ENCODE data around the gene NCOA7. TPM values are rescaled to one million over a fixed set of nuclear protein-coding genes. Genes with fewer than 3 reads are reported as not detected.
A peak's percentile ranks its signal among the peaks of the same experiment; 100 is the strongest.
"Not testable (repeated sequence)": the region's sequence is repeated elsewhere in the genome, so short reads cannot be mapped to it uniquely, and the experiment has no call there.

The NCOA7 gene
- total RNA-seq, 2 experiments from 2014 or later: 42.3 to 43.4 TPM

DNA sequence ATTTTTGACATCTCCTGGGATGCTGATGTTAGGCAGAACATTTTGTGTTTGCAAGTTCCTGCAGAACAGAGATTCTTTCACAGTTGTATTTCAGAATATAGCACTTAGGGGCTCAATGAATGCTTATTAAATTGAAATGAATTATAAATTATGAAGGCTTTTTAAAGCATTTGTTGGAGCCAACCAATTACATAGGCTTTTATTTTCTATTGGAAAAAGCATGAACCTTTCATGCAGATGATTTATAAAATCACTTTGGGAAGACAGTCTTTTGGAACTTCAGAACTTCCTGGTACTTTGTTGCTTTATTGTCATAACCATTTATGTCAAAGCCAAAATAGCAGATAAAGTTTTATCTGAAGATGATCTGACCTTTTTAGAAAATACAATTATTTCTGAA lies 96.6 kb downstream of the NCOA7 start:
- POLR2A ChIA-PET: no interaction called here
- no peaks in the 10 kb centered on the region for H3K4me1 Mint-ChIP-seq (ENCODE audit: low read depth)
- no peaks in the 10 kb centered on the region for H3K9me3 Mint-ChIP-seq
- peaks cover 27% of the 10 kb centered on the region for H3K36me3 Mint-ChIP-seq
- H3K4me3 Mint-ChIP-seq: no peak overlapping the region
- intact Hi-C loops (cut with micrococcal nuclease): no loop called here
- H3K27ac Mint-ChIP-seq: no peak overlapping the region
- CTCF ChIA-PET: interaction anchor here (1.1 to 3.3 kb wide), 2 partner anchors 69 to 84 kb away, joined by 3 to 29 read pairs; partner anchors contain the start of gene HINT3
- H3K27me3 Mint-ChIP-seq: no peaks in the 10 kb centered on the region
- no peak for DNase-seq

DNA sequence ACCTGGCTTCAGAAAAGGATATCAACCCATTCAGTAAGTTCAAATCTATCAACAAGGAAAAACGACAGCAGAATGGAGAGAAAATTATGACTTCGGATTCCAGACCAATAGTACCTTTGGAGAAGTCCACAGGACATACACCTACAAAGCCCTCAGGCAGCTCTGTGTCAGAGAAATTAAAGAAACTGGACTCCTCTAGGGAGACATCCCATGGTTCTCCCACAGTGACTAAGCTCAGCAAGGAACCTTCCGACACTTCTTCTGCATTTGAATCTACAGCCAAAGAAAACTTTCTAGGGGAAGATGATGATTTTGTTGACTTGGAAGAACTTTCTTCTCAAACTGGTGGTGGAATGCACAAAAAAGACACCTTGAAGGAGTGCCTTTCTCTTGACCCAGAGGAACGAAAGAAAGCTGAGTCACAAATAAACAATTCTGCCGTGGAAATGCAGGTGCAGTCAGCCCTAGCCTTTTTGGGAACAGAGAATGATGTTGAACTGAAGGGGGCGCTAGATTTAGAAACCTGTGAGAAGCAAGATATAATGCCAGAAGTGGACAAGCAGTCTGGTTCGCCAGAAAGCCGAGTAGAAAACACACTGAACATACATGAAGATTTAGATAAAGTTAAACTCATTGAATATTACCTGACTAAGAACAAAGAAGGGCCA lies 98.4 kb downstream of the NCOA7 start:
- Mint-ChIP-seq H3K36me3 (peaks cover 19% of the 10 kb centered on the region), H3K4me3 (no peak overlapping the region), H3K9me3 (no peaks in the 10 kb centered on the region), H3K27ac (no peak overlapping the region), H3K27me3 (no peaks in the 10 kb centered on the region), H3K4me1 (ENCODE audit: low read depth) (no peaks in the 10 kb centered on the region)
- intact Hi-C loops (cut with micrococcal nuclease): loop anchor here (1.0 to 2.0 kb wide), 2 partner anchors 30 to 67 kb away; partner anchors contain the start of gene HINT3
- CTCF ChIA-PET: interaction anchor here (0.7 to 3.6 kb wide), 13 partner anchors 11 to 99 kb away, joined by 3 to 29 read pairs (median 4); partner anchors contain the start of genes HINT3 and NCOA7
- DNase-seq: peak; percentile 26
- POLR2A ChIA-PET: interaction anchor here (0.9 kb wide), 1 partner anchor 67 kb away, joined by 3 read pairs; no protein-coding TSS in a partner anchor

DNA sequence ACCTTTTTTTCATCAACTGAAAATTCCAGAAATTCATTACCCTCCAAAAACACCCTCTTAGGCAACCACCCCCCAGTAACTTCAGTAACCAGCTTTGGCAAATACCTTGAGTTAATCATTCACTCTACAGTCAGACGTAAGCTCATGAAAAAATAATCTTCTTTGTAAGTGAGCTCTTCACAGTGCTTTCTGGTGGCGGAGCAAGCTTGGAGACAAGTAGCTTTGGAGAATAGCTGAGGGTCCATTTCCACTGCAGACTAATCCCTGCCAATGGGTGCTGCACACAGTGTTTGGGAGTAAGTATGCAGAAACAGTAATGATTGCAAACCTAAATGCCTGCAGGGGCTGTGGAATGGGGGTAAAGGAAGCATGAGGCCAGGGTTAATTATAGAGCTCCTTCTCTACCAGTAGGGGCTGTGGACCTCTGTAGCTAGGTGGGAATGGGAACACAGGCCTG lies 109.0 kb downstream of the NCOA7 start:
- Mint-ChIP-seq H3K4me1 (ENCODE audit: low read depth) (peaks cover 11% of the 10 kb centered on the region), H3K27ac (no peak overlapping the region), H3K27me3 (no peaks in the 10 kb centered on the region), H3K9me3 (no peaks in the 10 kb centered on the region), H3K4me3 (no peak overlapping the region), H3K36me3 (peaks cover 7% of the 10 kb centered on the region)
- POLR2A ChIA-PET: no interaction called here
- CTCF ChIA-PET: interaction anchor here (0.9 to 3.4 kb wide), 3 partner anchors 10 to 109 kb away, joined by 5 to 25 read pairs (median 6); partner anchors contain the start of genes HINT3 and NCOA7
- DNase-seq: no peak
- intact Hi-C loops (cut with micrococcal nuclease): no loop called here

DNA sequence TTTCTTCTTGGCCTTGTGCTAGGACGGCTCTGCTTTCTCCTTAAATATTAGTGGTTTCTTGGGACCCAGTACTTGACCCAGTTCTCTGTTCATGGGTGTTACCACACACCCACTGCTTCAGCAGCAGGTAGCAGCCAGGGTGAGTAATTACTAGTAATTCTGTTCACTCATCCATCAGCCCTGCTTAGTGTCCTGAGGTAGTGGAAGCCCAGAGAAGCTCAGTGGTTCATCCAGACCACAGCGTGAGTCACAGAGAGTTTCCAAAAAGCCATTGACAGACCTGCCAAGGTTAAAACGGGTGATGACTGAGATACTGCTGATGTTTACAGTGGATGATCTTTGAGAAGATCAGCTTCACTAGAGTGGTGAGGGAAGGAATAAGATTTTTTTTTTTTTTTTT lies 114.1 kb downstream of the NCOA7 start:
- POLR2A ChIA-PET: interaction anchor here (0.7 to 1.3 kb wide), 7 partner anchors 13 to 1994 kb away, joined by 3 to 12 read pairs (median 5); partner anchors contain the start of genes HINT3 and NCOA7

DNA sequence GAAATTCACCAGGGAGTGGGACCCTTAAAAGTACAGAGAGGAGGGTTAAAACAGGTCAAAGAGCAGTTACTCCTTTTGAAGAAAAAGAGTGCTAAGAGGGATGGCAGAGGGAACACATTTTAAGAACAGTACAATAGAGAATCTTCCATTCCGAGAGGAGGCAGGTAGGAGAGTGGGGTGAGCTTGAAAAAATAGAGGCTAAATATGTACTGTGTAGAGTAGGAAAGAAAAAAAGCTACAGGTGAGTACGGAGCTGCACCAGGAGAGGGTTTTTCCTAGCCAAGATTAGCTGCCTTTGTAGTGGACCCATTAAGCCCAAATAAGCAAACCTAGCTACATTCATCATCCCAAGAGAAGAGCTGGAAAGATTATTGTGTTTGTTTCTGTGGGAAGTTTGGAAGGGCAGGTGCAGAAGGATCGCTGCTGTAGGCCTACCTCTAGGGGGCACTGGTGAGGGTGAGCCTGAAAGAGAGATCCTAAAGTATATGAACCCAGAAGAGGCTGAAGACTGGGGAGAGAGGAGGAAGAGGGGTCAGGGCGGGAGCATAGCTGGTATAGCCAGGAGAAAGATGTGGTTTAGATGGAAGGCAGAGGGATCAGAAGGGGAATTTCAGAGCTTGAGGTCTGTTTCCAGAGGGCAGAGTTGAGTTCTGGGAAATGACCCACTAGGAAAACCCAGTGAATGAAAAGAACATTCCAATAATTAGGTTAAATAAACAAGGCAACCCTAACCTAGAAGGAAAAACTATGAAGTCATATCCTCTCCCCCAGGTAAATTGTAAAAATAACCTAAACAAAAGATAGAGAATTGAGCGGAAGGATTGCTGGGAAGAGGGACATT lies 115.6 kb downstream of the NCOA7 start:
- H3K36me3 Mint-ChIP-seq: peaks cover 29% of the 10 kb centered on the region

More for the DNA sequence above, 114.1 kb downstream of the NCOA7 start:
- H3K27ac Mint-ChIP-seq: peak overlapping the region; percentile 39
- H3K9me3 Mint-ChIP-seq: no peaks in the 10 kb centered on the region
- peak; percentile 84 for DNase-seq
- H3K4me3 Mint-ChIP-seq: no peak overlapping the region
- no peaks in the 10 kb centered on the region for H3K27me3 Mint-ChIP-seq
- peaks cover 35% of the 10 kb centered on the region for H3K4me1 Mint-ChIP-seq (ENCODE audit: low read depth)
- intact Hi-C loops (cut with micrococcal nuclease): loop anchor here (1.0 to 2.0 kb wide), 5 partner anchors 14 to 124 kb away; partner anchors contain the start of gene HINT3
- peaks cover 21% of the 10 kb centered on the region for H3K36me3 Mint-ChIP-seq
- CTCF ChIA-PET: interaction anchor here (0.7 to 6.2 kb wide), 8 partner anchors 12 to 114 kb away, joined by 3 to 69 read pairs (median 4); partner anchors contain the start of genes HINT3 and NCOA7

DNA sequence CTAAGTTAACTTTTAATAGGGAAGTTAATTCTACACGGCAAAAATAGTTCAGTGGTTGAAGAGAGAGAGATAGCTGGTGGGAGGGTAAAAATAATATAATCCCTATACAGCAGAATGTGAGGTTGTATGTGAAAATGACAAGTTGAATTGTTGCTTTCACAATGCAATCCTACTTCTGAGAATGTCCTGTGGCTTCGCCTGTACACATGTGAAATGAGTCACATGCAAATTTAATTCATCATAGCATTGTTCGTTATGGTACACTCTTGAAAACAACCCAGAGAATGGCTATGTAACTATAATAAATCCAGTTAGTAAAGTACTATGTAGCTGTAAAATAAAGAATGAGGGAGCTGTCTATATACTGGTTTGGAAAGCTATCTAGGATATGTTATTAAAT lies 119.8 kb downstream of the NCOA7 start:
- DNase-seq: peak; percentile 37

More for the DNA sequence above, 115.6 kb downstream of the NCOA7 start:
- Mint-ChIP-seq H3K9me3 (no peaks in the 10 kb centered on the region), H3K27ac (peak overlapping the region; percentile 26), H3K27me3 (no peaks in the 10 kb centered on the region), H3K4me3 (no peak overlapping the region), H3K4me1 (ENCODE audit: low read depth) (peaks cover 47% of the 10 kb centered on the region)
- DNase-seq: peak; percentile 63
- POLR2A ChIA-PET: interaction anchor here (0.9 kb wide), 1 partner anchor 9 kb away, joined by 3 read pairs; no protein-coding TSS in a partner anchor
- intact Hi-C loops (cut with micrococcal nuclease): no loop called here
- CTCF ChIA-PET: interaction anchor here (0.6 to 6.2 kb wide), 24 partner anchors 9 to 1386 kb away, joined by 3 to 69 read pairs (median 4); partner anchors contain the start of genes HINT3, NCOA7 and TRMT11

DNA sequence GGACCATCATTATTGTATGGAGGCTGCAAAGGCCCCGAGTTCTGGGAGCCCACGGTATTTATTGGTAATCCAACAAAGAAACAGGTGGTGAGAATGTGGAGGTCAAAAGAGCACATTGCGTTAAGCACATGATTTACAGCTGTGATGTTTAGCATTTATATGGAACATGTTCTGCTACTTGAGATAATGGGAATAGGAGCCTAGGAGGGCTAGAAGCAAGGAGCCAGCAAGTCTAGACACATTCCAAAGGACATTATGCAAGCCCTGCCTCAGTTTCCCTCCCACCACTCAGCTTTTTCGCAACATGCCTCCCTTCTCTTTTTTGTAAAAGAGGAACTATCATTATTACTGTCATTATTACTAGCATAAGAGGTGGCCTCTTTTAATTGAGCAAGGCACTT lies 120.3 kb downstream of the NCOA7 start:
- H3K4me3 Mint-ChIP-seq; H3K9me3 Mint-ChIP-seq; H3K27me3 Mint-ChIP-seq; intact Hi-C loops (cut with micrococcal nuclease); DNase-seq: not testable (repeated sequence)
- Mint-ChIP-seq H3K36me3 (peaks cover 40% of the 10 kb centered on the region), H3K4me1 (ENCODE audit: low read depth) (peaks cover 31% of the 10 kb centered on the region), H3K27ac (peak overlapping the region; percentile 47)
- CTCF ChIA-PET: interaction anchor here (0.7 to 2.1 kb wide), 4 partner anchors 42 to 121 kb away, joined by 3 to 8 read pairs (median 4); partner anchors contain the start of gene NCOA7
- POLR2A ChIA-PET: interaction anchor here (1.3 to 1.7 kb wide), 2 partner anchors 8 to 45 kb away, joined by 5 to 16 read pairs; partner anchors contain the start of gene HINT3

More for the DNA sequence above, 119.8 kb downstream of the NCOA7 start:
- ChIA-PET POLR2A (interaction anchor here (1.3 to 1.7 kb wide), 2 partner anchors 9 to 46 kb away, joined by 5 to 16 read pairs; partner anchors contain the start of gene HINT3), CTCF (interaction anchor here (0.7 to 2.1 kb wide), 4 partner anchors 43 to 120 kb away, joined by 3 to 8 read pairs (median 4); partner anchors contain the start of gene NCOA7)
- H3K36me3 Mint-ChIP-seq: peaks cover 37% of the 10 kb centered on the region
- H3K4me1 Mint-ChIP-seq (ENCODE audit: low read depth): peaks cover 31% of the 10 kb centered on the region
- intact Hi-C loops (cut with micrococcal nuclease): loop anchor here (1.0 kb wide), 2 partner anchors 9 to 103 kb away; no protein-coding TSS in a partner anchor
- H3K27me3 Mint-ChIP-seq: no peaks in the 10 kb centered on the region
- peak overlapping the region; percentile 47 for H3K27ac Mint-ChIP-seq
- H3K9me3 Mint-ChIP-seq: no peaks in the 10 kb centered on the region
- H3K4me3 Mint-ChIP-seq: no peak overlapping the region

DNA sequence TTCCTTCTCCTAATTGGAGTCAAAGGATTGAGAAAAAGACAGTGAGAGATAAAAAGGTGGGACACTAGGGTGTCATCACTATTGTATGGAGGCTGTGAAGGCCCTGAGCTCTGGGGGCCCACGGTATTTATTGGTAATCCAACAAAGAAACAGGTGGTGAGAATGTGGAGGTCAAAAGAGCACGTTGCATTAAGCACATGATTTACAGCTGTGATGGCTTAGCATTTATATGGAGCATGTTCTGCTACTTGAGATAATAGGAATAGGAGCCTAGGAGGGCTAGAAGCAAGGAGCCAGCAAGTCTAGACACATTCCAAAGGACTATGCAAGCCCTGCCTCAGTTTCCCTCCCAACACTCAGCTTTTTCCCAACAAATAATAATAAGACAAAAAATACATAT lies 121.7 kb downstream of the NCOA7 start:
- H3K4me3 Mint-ChIP-seq; H3K27me3 Mint-ChIP-seq; DNase-seq; H3K9me3 Mint-ChIP-seq; intact Hi-C loops (cut with micrococcal nuclease); POLR2A ChIA-PET; H3K27ac Mint-ChIP-seq: not testable (repeated sequence)
- peaks cover 28% of the 10 kb centered on the region for H3K4me1 Mint-ChIP-seq (ENCODE audit: low read depth)
- peaks cover 45% of the 10 kb centered on the region for H3K36me3 Mint-ChIP-seq
- CTCF ChIA-PET: interaction anchor here (1.1 kb wide), 1 partner anchor 44 kb away, joined by 7 read pairs; the partner anchor contains the start of gene HINT3

DNA sequence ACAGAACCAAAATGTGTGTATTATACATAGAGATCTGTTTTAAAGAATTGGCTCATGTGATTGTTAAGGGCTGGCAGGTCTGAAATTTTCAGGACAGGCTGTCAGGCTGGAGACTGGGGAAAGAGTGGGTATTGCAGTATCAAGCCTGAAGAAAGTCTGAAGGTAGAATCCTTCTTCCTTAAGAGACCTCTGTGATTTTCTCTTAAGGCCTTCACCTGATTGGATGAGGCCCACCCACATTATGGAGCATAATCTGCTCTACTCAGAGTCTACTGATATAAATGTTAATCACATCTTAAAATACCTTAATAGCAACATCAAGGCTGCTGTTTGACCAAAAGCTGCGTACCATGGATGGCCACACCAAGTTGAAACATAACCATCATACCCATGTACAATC lies 122.4 kb downstream of the NCOA7 start:
- H3K9me3 Mint-ChIP-seq: no peaks in the 10 kb centered on the region
- intact Hi-C loops (cut with micrococcal nuclease): no loop called here
- H3K4me3 Mint-ChIP-seq: no peak overlapping the region
- H3K4me1 Mint-ChIP-seq (ENCODE audit: low read depth): peaks cover 36% of the 10 kb centered on the region
- DNase-seq: no peak
- H3K36me3 Mint-ChIP-seq: peaks cover 47% of the 10 kb centered on the region
- ChIA-PET POLR2A (no interaction called here), CTCF (interaction anchor here (7.6 kb wide), 1 partner anchor 7 kb away, joined by 69 read pairs; no protein-coding TSS in a partner anchor)
- no peak overlapping the region for H3K27ac Mint-ChIP-seq
- H3K27me3 Mint-ChIP-seq: no peaks in the 10 kb centered on the region

DNA sequence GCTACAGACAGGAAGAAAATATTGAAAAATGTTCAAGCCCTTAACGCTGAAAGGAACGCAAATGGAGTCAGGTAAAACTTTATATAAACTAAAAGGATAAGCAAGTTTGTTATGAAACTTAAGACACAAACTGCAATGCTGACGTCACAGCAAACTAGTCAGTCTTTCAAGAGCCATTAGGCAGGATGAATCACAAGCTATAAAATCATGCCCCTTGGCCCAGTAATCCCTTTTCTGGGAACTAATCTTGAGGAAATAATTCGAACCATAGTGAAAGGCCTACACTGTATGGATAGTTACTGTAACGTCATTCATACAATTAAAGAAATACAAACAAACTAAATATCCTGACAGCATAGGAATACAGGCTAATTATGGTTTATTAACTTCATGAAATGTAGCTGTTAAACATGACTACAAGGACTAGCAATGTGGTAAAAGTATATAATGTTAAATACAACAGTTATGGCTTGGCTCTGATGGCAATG lies 123.1 kb downstream of the NCOA7 start:
- peaks cover 43% of the 10 kb centered on the region for H3K4me1 Mint-ChIP-seq (ENCODE audit: low read depth)
- H3K4me3 Mint-ChIP-seq: no peak overlapping the region
- H3K27ac Mint-ChIP-seq: no peak overlapping the region
- DNase-seq: no peak
- intact Hi-C loops (cut with micrococcal nuclease): no loop called here
- CTCF ChIA-PET: interaction anchor here (1.0 to 7.6 kb wide), 4 partner anchors 8 to 160 kb away, joined by 4 to 69 read pairs (median 8); partner anchors contain the start of gene HINT3
- H3K36me3 Mint-ChIP-seq: peaks cover 48% of the 10 kb centered on the region
- POLR2A ChIA-PET: interaction anchor here (0.6 kb wide), 1 partner anchor 24 kb away, joined by 3 read pairs; no protein-coding TSS in a partner anchor
- no peaks in the 10 kb centered on the region for H3K27me3 Mint-ChIP-seq
- H3K9me3 Mint-ChIP-seq: no peaks in the 10 kb centered on the region

DNA sequence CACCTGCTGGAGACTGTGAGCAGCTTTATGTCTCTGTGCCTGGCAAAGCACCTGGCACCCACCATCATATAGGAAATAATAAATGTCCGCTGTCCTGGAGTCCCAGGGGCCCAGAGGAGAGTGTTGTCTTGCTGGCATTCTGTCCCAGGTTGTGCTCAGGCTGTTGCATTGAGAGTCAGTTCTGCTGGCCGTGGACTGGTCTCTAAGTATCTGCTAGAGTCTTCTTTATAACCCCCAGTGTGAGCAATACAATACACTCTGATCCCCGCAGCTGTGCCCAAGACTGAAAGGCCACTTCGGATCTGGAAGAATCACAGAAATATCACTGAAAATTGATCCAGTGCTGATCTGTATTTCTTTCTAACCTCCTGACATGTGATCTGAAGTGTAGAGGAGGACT lies 127.5 kb downstream of the NCOA7 start:
- Mint-ChIP-seq H3K27me3 (no peaks in the 10 kb centered on the region), H3K27ac (peak overlapping the region; percentile 96), H3K9me3 (no peaks in the 10 kb centered on the region), H3K4me3 (peak overlapping the region; percentile 87), H3K4me1 (ENCODE audit: low read depth) (peaks cover 40% of the 10 kb centered on the region), H3K36me3 (peaks cover 55% of the 10 kb centered on the region)
- CTCF ChIA-PET: interaction anchor here (1.5 to 7.6 kb wide), 5 partner anchors 12 to 127 kb away, joined by 3 to 69 read pairs (median 14); partner anchors contain the start of genes HINT3 and NCOA7
- POLR2A ChIA-PET: interaction anchor here (0.9 to 2.5 kb wide), 6 partner anchors 8 to 137 kb away, joined by 3 to 16 read pairs (median 8); partner anchors contain the start of gene NCOA7
- intact Hi-C loops (cut with micrococcal nuclease): loop anchor here (2.0 kb wide), 1 partner anchor 29 kb away; no protein-coding TSS in a partner anchor
- no peak for DNase-seq
